Measurements from ENCODE around the gene RBBP5.

RBBP5 gene

GRCh38 chr1:205056188-205056611 lies 65.6 kb downstream of the RBBP5 start:
- no peak for DNase-seq (ENCODE audit: low spot score)
- TF ChIP-seq, protein P1, sequence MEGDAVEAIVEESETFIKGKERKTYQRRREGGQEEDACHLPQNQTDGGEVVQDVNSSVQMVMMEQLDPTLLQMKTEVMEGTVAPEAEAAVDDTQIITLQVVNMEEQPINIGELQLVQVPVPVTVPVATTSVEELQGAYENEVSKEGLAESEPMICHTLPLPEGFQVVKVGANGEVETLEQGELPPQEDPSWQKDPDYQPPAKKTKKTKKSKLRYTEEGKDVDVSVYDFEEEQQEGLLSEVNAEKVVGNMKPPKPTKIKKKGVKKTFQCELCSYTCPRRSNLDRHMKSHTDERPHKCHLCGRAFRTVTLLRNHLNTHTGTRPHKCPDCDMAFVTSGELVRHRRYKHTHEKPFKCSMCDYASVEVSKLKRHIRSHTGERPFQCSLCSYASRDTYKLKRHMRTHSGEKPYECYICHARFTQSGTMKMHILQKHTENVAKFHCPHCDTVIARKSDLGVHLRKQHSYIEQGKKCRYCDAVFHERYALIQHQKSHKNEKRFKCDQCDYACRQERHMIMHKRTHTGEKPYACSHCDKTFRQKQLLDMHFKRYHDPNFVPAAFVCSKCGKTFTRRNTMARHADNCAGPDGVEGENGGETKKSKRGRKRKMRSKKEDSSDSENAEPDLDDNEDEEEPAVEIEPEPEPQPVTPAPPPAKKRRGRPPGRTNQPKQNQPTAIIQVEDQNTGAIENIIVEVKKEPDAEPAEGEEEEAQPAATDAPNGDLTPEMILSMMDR (IDR thresholded peaks at IDR 0.05) = no peak
- Histone ChIP-seq H3K4me3 (no peak overlapping the region), H3K27ac (no peak overlapping the region)

GRCh38 chr1:205054013-205054412 lies 67.8 kb downstream of the RBBP5 start:
- DNase-seq (ENCODE audit: low spot score) = no peak
- Histone ChIP-seq H3K4me3 (no peak overlapping the region), H3K27ac (no peak overlapping the region)
- TF ChIP-seq, protein P1 (IDR thresholded peaks at IDR 0.05) = no peak

GRCh38 chr1:205053296-205053695 lies 68.5 kb downstream of the RBBP5 start:
- no peak for DNase-seq (ENCODE audit: low spot score)
- H3K4me3 ChIP-seq = no peak overlapping the region
- TF ChIP-seq, protein P1 (IDR thresholded peaks at IDR 0.05) = no peak
- H3K27ac ChIP-seq = no peak overlapping the region

- Histone ChIP-seq H3K4me3 (no peak overlapping the region), H3K27ac (no peak overlapping the region)
- no peak for DNase-seq (ENCODE audit: low spot score)
- TF ChIP-seq, protein P1 (IDR thresholded peaks at IDR 0.05) = no peak
Observed at GRCh38 chr1:205052690-205053089, 69.1 kb downstream of the RBBP5 start.

GRCh38 chr1:205049479-205049878 lies 72.3 kb downstream of the RBBP5 start:
- H3K27ac ChIP-seq = no peak overlapping the region
- H3K4me3 ChIP-seq = no peak overlapping the region
- DNase-seq (ENCODE audit: low spot score) = no peak
- TF ChIP-seq, protein P1 (IDR thresholded peaks at IDR 0.05) = no peak

- H3K27ac ChIP-seq = no peak overlapping the region
- no peak for DNase-seq (ENCODE audit: low spot score)
- no peak overlapping the region for H3K4me3 ChIP-seq
- TF ChIP-seq, protein P1 (IDR thresholded peaks at IDR 0.05) = no peak
Observed at GRCh38 chr1:205048382-205048781, 73.4 kb downstream of the RBBP5 start.

- Histone ChIP-seq H3K27ac (no peak overlapping the region), H3K4me3 (no peak overlapping the region)
- DNase-seq (ENCODE audit: low spot score) = no peak
- TF ChIP-seq, protein P1 (IDR thresholded peaks at IDR 0.05) = no peak
Observed at GRCh38 chr1:205047764-205048231, 74.0 kb downstream of the RBBP5 start.

Measured in coronary artery (tissue), 2 donors.